Neuron (in vitro differentiated cells): ENCODE results near the gene PRMT1.

ENCODE experiments used
- H2AFZ ChIP-seq: one replicate; pipeline ENCODE4 v1.6.1; 2013; ENCODE audit warnings: low read depth, mild to moderate bottlenecking, inconsistent platforms, low read length, moderate library complexity
- H3K27me3 ChIP-seq: one replicate; pipeline ENCODE4 v1.6.1; 2013; ENCODE audit warnings: low read length; ENCODE audit not compliant: insufficient read depth
- H3K36me3 ChIP-seq: one replicate; pipeline ENCODE4 v1.6.1; 2013; ENCODE audit warnings: low read length; ENCODE audit not compliant: insufficient read depth
- H3K4me1 ChIP-seq: one replicate; pipeline ENCODE4 v1.6.1; 2013; ENCODE audit warnings: low read length; ENCODE audit not compliant: insufficient read depth
- H3K4me3 ChIP-seq: 2 replicates; pipeline ENCODE4 v1.5.1; 2013; ENCODE audit warnings: mild to moderate bottlenecking, low read length, moderate library complexity
- H3K9me3 ChIP-seq: one replicate; pipeline ENCODE4 v1.6.1; 2013; ENCODE audit warnings: low read length

PRMT1 gene

DNA sequence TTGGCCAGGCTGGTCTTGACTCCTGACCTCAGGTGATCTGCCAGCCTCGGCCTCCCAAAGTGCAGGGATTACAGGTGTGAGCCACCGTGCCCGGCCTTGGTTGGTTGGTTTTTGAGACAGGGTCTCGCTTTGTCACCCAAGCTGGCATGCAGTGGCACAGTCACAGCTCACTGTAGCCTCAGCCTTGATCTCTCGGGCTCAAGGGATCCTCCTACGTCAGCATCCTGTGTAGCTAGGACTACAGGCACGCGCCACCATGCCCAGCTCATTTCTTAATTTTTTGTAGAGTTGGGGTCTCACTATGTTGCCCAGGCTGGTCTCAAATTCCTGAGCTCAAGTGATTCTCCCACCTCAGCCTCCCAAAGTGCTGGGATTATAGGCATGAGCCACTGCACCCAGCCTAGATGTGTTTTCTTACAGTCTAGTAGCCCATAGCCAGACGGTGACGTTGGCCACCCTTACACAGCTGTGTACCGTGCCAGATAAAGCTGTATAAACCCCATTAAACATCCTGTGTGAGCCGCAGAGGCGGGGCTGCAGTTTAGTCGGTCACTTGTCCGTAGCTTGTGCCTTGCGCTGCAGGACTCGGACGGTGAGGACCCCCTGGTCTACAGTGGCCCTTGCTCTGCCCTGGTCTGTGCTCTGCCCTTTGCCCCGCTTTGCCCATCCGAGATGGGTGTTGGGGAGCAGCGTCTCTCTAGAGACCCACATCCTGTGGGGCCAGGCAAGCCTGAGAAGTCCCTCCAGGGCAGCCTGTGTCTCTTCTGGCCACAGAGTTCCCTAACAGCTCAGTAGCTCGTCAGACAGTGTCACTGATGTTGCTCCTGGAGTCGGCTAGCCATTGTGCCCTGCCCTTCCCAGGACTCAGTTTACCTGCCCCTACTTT lies 21.3 kb upstream of the PRMT1 start:
- H3K36me3 ChIP-seq: peaks cover 85% of the 10 kb centered on the region
- no peak overlapping the region for H3K4me3 ChIP-seq
- no peaks in the 10 kb centered on the region for H3K4me1 ChIP-seq
- no peak overlapping the region for H2AFZ ChIP-seq
- H3K27me3 ChIP-seq: no peaks in the 10 kb centered on the region
- H3K9me3 ChIP-seq: peaks cover 4% of the 10 kb centered on the region

GRCh38 chr19:49656456-49657109 lies 20.5 kb upstream of the PRMT1 start:
- no peak overlapping the region for H2AFZ ChIP-seq
- peaks cover 86% of the 10 kb centered on the region for H3K36me3 ChIP-seq
- H3K4me1 ChIP-seq: no peaks in the 10 kb centered on the region
- H3K9me3 ChIP-seq: peaks cover 4% of the 10 kb centered on the region
- H3K4me3 ChIP-seq: no peak overlapping the region
- no peaks in the 10 kb centered on the region for H3K27me3 ChIP-seq

- no peaks in the 10 kb centered on the region for H3K4me1 ChIP-seq
- peaks cover 89% of the 10 kb centered on the region for H3K36me3 ChIP-seq
- no peak overlapping the region for H3K4me3 ChIP-seq
- no peak overlapping the region for H2AFZ ChIP-seq
- H3K9me3 ChIP-seq: peaks cover 4% of the 10 kb centered on the region
- H3K27me3 ChIP-seq: no peaks in the 10 kb centered on the region
Observed at GRCh38 chr19:49657493-49658138, 19.5 kb upstream of the PRMT1 start.

DNA sequence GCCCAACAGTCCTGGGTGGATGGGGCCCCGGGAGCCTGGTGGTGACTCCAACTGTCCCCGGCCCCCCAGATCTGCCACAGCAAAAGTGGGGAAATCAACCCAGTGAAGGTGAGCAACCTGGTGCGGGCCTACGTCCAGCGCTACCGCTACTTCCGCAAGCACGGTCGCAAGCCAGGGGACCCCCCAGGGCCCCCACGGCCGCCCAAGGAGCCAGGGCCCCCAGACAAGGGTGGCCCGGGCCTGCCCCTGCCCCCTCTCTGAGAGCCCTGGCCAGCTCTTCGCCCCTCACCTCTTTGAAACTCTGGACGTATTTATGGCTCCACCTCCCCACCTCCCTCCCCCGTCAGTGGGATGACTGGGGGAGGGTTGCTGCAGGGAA lies 18.9 kb upstream of the PRMT1 start:
- no peaks in the 10 kb centered on the region for H3K27me3 ChIP-seq
- peaks cover 4% of the 10 kb centered on the region for H3K9me3 ChIP-seq
- no peak overlapping the region for H2AFZ ChIP-seq
- H3K4me3 ChIP-seq: no peak overlapping the region
- peaks cover 90% of the 10 kb centered on the region for H3K36me3 ChIP-seq
- no peaks in the 10 kb centered on the region for H3K4me1 ChIP-seq

DNA sequence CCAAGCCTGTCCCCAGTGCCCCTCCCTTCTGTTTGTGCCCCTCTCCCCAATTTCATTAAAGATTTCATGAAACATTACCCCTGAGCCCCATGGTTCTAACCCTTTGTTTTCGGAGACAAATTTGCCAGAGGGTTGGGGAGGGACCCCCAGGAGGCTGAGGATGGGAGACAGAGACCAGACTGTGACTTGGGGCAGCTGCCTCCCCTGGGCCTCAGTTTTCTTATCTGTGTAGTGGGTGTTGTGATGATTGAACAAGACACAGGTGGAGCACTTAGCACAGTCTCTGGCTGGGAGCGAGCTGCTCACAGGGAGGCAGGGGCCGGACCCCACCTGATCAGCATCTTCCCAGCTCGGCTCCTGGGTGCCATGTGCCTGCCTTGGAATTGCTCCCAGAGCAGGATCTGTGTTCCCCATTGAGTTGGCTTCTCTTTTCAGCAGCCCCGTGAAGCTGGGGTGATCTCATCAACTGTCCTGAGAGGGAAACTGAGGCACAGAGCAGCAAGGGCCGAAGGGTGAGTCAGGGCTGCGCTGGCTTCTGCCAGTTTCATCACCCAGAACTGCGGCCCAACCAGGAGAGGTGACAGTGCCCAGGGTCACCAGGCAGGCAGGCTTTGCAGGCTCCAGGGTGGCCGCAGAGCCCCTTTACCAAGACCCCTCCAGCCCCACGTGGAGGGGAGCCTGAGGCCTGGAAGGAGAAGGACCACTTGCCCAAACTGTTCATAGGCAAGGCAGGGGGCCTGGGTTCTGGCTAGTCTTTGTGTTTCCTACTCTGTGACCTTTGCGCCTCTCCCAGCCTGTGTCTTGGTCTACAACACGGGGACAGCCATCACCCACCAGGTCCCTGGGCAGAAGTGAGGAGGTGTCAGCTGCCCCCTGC lies 18.3 kb upstream of the PRMT1 start:
- Histone ChIP-seq H3K36me3 (peaks cover 85% of the 10 kb centered on the region), H3K4me3 (no peak overlapping the region), H3K9me3 (peaks cover 4% of the 10 kb centered on the region), H2AFZ (no peak overlapping the region), H3K27me3 (no peaks in the 10 kb centered on the region), H3K4me1 (no peaks in the 10 kb centered on the region)

DNA sequence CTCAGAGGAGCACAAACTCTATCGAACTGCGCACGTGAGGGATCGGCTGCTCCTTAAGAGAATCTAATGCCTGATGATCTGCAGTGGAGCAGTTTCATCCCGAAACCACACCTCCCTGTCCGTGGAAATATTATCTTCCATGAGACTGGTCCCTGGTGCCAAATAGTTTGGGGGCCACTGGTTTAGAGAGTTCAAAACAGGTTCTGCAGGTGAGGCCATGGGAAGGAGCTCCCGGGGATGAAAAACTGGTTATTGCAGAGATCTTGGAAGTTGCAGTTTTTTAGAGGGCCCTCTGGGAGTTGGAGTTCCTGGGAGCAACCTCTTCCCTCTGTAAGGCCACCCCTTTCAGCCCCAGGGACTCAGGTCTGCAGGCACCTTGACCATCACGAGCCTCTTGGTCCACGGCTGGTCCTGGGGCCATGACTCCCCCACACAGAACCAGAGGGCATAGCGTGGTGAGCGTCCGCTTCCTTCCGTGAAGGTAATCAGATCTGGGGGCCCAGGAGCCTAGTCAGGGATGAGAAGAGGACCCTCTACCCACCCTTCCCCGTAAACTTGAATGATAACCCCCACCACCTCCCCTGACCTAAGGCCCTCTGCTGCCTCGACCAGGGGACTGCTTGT lies 16.6 kb upstream of the PRMT1 start:
- H3K4me1 ChIP-seq: peaks cover 9% of the 10 kb centered on the region
- no peaks in the 10 kb centered on the region for H3K27me3 ChIP-seq
- H3K36me3 ChIP-seq: peaks cover 69% of the 10 kb centered on the region
- peaks cover 4% of the 10 kb centered on the region for H3K9me3 ChIP-seq
- H2AFZ ChIP-seq: no peak overlapping the region
- no peak overlapping the region for H3K4me3 ChIP-seq

- H2AFZ ChIP-seq: no peak overlapping the region
- H3K9me3 ChIP-seq: peaks cover 4% of the 10 kb centered on the region
- H3K4me3 ChIP-seq: no peak overlapping the region
- no peaks in the 10 kb centered on the region for H3K27me3 ChIP-seq
- H3K36me3 ChIP-seq: peaks cover 55% of the 10 kb centered on the region
- peaks cover 14% of the 10 kb centered on the region for H3K4me1 ChIP-seq
Observed at GRCh38 chr19:49662011-49662410, 15.1 kb upstream of the PRMT1 start.

GRCh38 chr19:49663224-49663623 lies 13.8 kb upstream of the PRMT1 start:
- peaks cover 45% of the 10 kb centered on the region for H3K36me3 ChIP-seq
- H3K27me3 ChIP-seq: no peaks in the 10 kb centered on the region
- H3K4me1 ChIP-seq: peaks cover 14% of the 10 kb centered on the region
- H2AFZ ChIP-seq: no peak overlapping the region
- H3K9me3 ChIP-seq: peaks cover 4% of the 10 kb centered on the region
- no peak overlapping the region for H3K4me3 ChIP-seq

- Histone ChIP-seq H3K4me1 (peaks cover 14% of the 10 kb centered on the region), H3K36me3 (peaks cover 34% of the 10 kb centered on the region), H3K4me3 (peak overlapping the region; percentile 65), H3K27me3 (no peaks in the 10 kb centered on the region), H3K9me3 (peaks cover 4% of the 10 kb centered on the region), H2AFZ (no peak overlapping the region)
Observed at GRCh38 chr19:49664171-49665035, 12.7 kb upstream of the PRMT1 start.

DNA sequence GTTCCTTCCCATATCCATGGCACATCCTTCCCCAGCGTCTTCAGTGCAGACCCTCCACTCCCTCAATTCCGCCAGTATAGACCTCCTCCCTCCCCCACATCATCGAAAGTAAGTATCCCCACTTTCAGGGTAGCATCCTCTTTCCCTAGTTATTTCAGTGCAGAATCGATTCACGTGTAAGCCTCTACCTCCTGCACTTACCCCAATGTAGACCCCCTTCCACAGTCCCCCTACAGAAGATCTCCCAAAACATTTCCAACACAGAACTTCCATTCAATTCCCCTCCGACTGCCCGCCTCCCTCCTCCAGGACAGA lies 12.1 kb upstream of the PRMT1 start:
- Histone ChIP-seq H3K36me3 (peaks cover 33% of the 10 kb centered on the region), H2AFZ (no peak overlapping the region), H3K27me3 (no peaks in the 10 kb centered on the region), H3K9me3 (peaks cover 2% of the 10 kb centered on the region), H3K4me3 (peak overlapping the region; percentile 65), H3K4me1 (peaks cover 14% of the 10 kb centered on the region)

DNA sequence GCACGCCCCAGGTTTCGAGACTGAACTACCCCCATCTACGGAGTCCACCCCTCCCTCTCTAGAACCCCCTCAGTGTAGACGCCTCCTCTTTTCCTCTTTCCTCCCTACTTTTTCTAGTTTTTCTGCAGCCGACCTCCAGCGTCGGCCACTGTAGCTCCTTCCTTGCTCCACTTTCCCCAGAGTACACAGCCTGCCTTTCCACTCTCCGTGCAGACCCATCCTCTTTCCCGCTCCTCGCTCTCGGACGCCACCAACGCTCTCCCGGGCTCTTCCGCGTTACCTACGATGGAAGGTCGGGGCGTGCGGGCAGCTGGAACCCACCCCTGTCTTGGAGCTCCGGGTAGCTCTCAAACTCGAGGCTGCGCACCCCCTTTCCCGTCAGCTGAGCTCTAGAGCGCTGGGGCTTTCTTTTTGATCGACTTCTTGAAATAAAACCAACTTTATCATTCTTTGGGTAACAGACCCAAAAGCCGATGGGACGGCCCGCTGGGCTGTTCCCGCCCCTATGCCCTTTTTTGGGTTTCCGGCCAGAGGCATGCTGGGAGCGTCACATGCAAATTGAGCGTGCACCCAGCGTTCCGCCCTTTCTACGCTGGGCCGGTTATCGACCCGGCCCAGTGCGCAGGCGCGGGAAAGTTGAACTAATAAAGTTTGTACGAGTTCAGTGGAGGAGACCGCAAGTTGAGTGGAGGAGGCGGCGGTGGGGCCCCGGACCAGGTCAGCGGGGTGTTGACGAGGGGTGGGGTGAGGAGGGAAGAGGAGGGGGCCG lies 11.5 kb upstream of the PRMT1 start, which contains the start of the genes BCL2L12 and IRF3:
BCL2L12 (plus strand) TSS at position 583 of the 769 bp plus-strand sequence. CDS start 760 bp downstream, outside the sequence.
IRF3 (minus strand) TSS at position 507 of the 769 bp plus-strand sequence. CDS start 1,019 bp downstream, outside the sequence.
- Histone ChIP-seq H3K27me3 (no peaks in the 10 kb centered on the region), H3K9me3 (no peaks in the 10 kb centered on the region), H3K4me3 (peak within 1 kb of the TSS; percentile 65), H2AFZ (no peak within 1 kb of the TSS), H3K36me3 (peaks cover 29% of the 10 kb centered on the region), H3K4me1 (peaks cover 14% of the 10 kb centered on the region)
